Stimulated activated CD8-positive, alpha-beta memory T cell treated with anti-CD3 and anti-CD28 coated beads, Interleukin-15, amount 100 ng/mL, for 1 hour (primary cell): Measurements from ENCODE around the gene RPTOR.

ENCODE experiments used
- DNase-seq: peaks from one replicate; pipeline ENCODE4 v3.0.0-alpha.2; 2020; ENCODE audit warnings: low read depth

Gene RPTOR

GRCh38 chr17:80893604-80894438 lies 349.2 kb downstream of the RPTOR start:
- DNase-seq: no peak

GRCh38 chr17:80894439-80894721 lies 349.7 kb downstream of the RPTOR start:
- DNase-seq: no peak

GRCh38 chr17:80894726-80895125 lies 350.1 kb downstream of the RPTOR start:
- no peak for DNase-seq

GRCh38 chr17:80895366-80895765 lies 350.7 kb downstream of the RPTOR start:
- DNase-seq: no peak

- DNase-seq: no peak
Measured at GRCh38 chr17:80898716-80899115, 354.1 kb downstream of the RPTOR start.

GRCh38 chr17:80899402-80900268 lies 355.0 kb downstream of the RPTOR start:
- DNase-seq: peak; percentile 58

GRCh38 chr17:80901319-80901718 lies 356.7 kb downstream of the RPTOR start:
- no peak for DNase-seq

- DNase-seq: no peak
Measured at GRCh38 chr17:80902197-80902962, 357.7 kb downstream of the RPTOR start.

- DNase-seq: no peak
Measured at GRCh38 chr17:80902963-80903611, 358.4 kb downstream of the RPTOR start.

- no peak for DNase-seq
Measured at GRCh38 chr17:80904036-80904753, 359.6 kb downstream of the RPTOR start.

- no peak for DNase-seq
Measured at GRCh38 chr17:80905586-80906230, 361.1 kb downstream of the RPTOR start.

GRCh38 chr17:80906364-80907259 lies 362.0 kb downstream of the RPTOR start:
- no peak for DNase-seq

- no peak for DNase-seq
Measured at GRCh38 chr17:80907281-80907680, 362.6 kb downstream of the RPTOR start.

GRCh38 chr17:80908211-80908610 lies 363.6 kb downstream of the RPTOR start:
- DNase-seq: no peak

- no peak for DNase-seq
Measured at GRCh38 chr17:80908776-80909175, 364.1 kb downstream of the RPTOR start.

- DNase-seq: no peak
Measured at GRCh38 chr17:80909635-80910034, 365.0 kb downstream of the RPTOR start.

GRCh38 chr17:80910043-80910442 lies 365.4 kb downstream of the RPTOR start:
- no peak for DNase-seq

GRCh38 chr17:80912476-80912875 lies 367.8 kb downstream of the RPTOR start:
- DNase-seq: no peak

- DNase-seq: no peak
Measured at GRCh38 chr17:80913928-80914821, 369.5 kb downstream of the RPTOR start.
